Testis (tissue), 3 donors: ENCODE measurements around the gene HDHD5. TPM values are rescaled to one million over a fixed set of nuclear protein-coding genes. Genes with fewer than 3 reads are reported as not detected.
A peak's percentile ranks its signal among the peaks of the same experiment; 100 is the strongest.

Experiments
- DNase-seq: peaks from one replicate; pipeline ENCODE4 v3.0.0-alpha.2; 2019
- H3K27ac ChIP-seq, 2 donors: fragments of 200-600 bp; sonication (generic); one replicate each; pipeline ENCODE4 v1.5.1; 2019
- H3K27me3 ChIP-seq: fragments of 200-600 bp; sonication (generic); one replicate; pipeline ENCODE4 v1.5.1; 2019
- H3K36me3 ChIP-seq: fragments of 200-600 bp; sonication (generic); one replicate; pipeline ENCODE4 v1.5.1; 2017; ENCODE audit warnings: low read depth; ENCODE audit errors: missing control alignments
- H3K4me1 ChIP-seq: fragments of 200-600 bp; sonication (generic); one replicate; pipeline ENCODE4 v1.5.1; 2019
- H3K4me3 ChIP-seq, 2 donors: fragments of 200-600 bp; sonication (generic); one replicate each; pipeline ENCODE4 v1.5.1; 2017 to 2019
- H3K9me3 ChIP-seq: fragments of 200-600 bp; sonication (generic); one replicate; pipeline ENCODE4 v1.5.1; 2017
- POLR2A ChIP-seq: fragments of 450-650 bp; IDR thresholded peaks from one replicate; pipeline ENCODE4 v1.6.1; 2017; ENCODE audit warnings: antibody characterized with exemption, mild to moderate bottlenecking, moderate library complexity
- WGBS, 2 donors: methylation state at CpG; one replicate each; pipeline ENCODE4 v1.1.5; 2018; 5-methylcytosine and 5-hydroxymethylcytosine counted together
- intact Hi-C: fragments of 100-400 bp; cut with DNase I; formaldehyde crosslinking; loops from one replicate; pipeline ENCODE4 v1.15.1; 2023; ENCODE audit warnings: low total_unique reads
- polyA plus RNA-seq: library from polyadenylated mRNA; stranded (reverse); fragments of 350-450 nt; fragmentation: Illumina TruSeq; extraction: RNeasy Lipid Tissue Mini Kit (QIAGEN cat#74804); gene quantifications from one replicate; pipeline ENCODE4 v1.2.3, GENCODE V29; 2014; ENCODE audit warnings: low read depth, low replicate concordance; ENCODE audit not compliant: insufficient read depth
- total RNA-seq, 2 donors: library from RNA; depleted of rRNA; stranded (reverse); fragments of >200 nt; gene quantifications; one replicate each; pipeline ENCODE4 v1.2.3, GENCODE V29; 2016
- TF ChIP-seq, protein P1 (sequence below), 3 experiments: fragments of 450-650 bp in 2 of 3; fragments of 200-600 bp in 1 of 3; sonication (generic) in 1 of 3; IDR thresholded peaks; one replicate each; pipeline ENCODE4 v1.5.1; 2016 to 2019; ENCODE audit warnings: antibody characterized with exemption in 3 of 3, mild to moderate bottlenecking in 2 of 3, moderate library complexity in 1 of 3

Gene HDHD5
- total and polyA plus RNA-seq, 3 donors from 2014 or later: 34.0 to 46.3 (median 41.5) TPM

DNA sequence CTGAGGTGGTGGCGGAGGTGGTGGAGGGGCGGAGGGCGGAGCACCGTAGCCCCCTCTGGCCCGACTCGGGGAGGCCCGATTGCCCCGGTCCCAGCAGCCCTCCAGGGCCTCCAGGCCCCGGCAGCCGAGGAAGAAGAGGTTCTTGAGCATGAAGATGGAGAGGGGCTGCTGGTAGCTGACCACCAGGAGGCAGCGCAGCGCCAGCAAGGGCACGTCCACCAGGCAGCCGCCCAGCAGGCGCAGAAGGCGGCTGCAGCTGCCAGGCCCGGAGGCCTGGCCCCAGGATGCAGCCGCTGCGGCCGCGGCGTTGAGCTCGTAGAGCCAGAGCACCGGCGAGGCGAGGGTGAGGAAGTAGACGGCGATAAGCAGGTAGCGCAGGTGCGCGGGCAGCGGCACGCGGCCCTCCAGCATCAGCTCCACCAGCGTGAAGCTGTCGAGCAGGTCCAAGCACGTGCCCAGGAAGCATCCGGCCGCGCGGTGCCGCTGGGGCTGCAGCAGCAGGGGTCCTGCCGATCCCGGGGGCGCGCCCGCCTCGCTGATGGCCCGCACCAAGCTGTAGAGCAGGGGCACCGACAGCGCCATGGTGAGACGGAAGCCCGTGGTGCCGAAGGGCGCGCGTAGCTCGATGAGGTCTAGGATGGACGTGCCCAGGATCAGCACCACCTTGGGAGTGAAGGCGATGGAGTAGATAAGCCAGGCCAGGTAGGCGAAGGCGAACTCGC, 39.4 kb downstream of the HDHD5 start:
- TF ChIP-seq, protein P1, sequence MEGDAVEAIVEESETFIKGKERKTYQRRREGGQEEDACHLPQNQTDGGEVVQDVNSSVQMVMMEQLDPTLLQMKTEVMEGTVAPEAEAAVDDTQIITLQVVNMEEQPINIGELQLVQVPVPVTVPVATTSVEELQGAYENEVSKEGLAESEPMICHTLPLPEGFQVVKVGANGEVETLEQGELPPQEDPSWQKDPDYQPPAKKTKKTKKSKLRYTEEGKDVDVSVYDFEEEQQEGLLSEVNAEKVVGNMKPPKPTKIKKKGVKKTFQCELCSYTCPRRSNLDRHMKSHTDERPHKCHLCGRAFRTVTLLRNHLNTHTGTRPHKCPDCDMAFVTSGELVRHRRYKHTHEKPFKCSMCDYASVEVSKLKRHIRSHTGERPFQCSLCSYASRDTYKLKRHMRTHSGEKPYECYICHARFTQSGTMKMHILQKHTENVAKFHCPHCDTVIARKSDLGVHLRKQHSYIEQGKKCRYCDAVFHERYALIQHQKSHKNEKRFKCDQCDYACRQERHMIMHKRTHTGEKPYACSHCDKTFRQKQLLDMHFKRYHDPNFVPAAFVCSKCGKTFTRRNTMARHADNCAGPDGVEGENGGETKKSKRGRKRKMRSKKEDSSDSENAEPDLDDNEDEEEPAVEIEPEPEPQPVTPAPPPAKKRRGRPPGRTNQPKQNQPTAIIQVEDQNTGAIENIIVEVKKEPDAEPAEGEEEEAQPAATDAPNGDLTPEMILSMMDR (IDR thresholded peaks at IDR 0.05): peak in 1 of 3 experiments; percentile 13
- TF ChIP-seq POLR2A: no peak
- no peaks in the 10 kb centered on the region for H3K4me1 ChIP-seq
- H3K27ac ChIP-seq: no peak overlapping the region
- H3K9me3 ChIP-seq: no peaks in the 10 kb centered on the region
- H3K4me3 ChIP-seq: peak overlapping the region; percentile 29 to 54
- WGBS, 2 donors: 19 to 26% methylated on average over 15 to 49 of the region's 63 CpGs
- DNase-seq: no peak
- H3K27me3 ChIP-seq: no peaks in the 10 kb centered on the region
- no peaks in the 10 kb centered on the region for H3K36me3 ChIP-seq
- intact Hi-C loops: no loop called here

DNA sequence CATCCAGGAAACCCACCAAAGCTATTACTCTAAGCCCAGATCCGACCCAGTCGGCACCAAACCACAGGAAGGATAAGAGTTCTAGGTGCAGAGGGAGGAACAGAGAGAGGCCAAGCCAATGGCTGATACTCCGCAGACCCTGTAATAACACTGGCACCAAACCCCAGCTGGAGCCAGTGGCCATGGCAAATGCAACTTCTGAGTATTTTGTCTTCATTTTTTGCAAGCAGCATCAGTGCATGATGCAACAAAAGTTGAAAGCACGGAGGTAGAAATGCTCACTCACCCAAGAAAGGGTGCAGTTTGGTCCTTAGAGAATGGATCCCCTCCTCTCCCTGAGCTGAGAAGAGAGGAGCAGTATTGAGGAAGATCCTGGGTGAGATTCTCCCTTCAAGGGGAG, 40.7 kb downstream of the HDHD5 start:
- TF ChIP-seq POLR2A: no peak
- TF ChIP-seq, protein P1 (IDR thresholded peaks at IDR 0.05): no peak
- Histone ChIP-seq H3K9me3 (no peaks in the 10 kb centered on the region), H3K4me1 (no peaks in the 10 kb centered on the region), H3K27me3 (no peaks in the 10 kb centered on the region), H3K4me3 (no peak overlapping the region), H3K36me3 (no peaks in the 10 kb centered on the region), H3K27ac (no peak overlapping the region)
- intact Hi-C loops: no loop called here
- 82 to 95% methylated on average over 2 to 4 of the region's 4 CpGs for WGBS, 2 donors
- no peak for DNase-seq

DNA sequence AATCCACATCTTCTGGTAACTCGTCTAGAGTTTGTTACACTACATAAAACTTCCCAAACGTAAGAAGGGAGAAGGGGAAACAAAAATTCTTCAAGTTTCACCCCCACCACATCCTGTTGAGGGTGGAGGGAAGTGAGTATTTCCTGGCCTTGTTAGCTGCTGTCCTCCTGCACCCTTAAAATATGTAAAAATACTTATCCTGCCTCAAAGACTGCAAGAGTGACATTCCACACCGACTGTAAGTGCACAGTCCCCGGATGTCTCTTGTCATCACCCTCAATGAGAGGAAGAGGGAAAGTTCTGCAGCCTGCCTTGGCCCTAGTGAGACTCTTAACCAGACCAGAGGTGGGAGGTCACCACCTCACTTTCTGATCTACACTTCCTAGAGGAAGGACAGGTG, 41.2 kb downstream of the HDHD5 start:
- 61 to 68% methylated on average over 4 of the region's 4 CpGs for WGBS, 2 donors
- Histone ChIP-seq H3K27ac (no peak overlapping the region), H3K27me3 (no peaks in the 10 kb centered on the region)

DNA sequence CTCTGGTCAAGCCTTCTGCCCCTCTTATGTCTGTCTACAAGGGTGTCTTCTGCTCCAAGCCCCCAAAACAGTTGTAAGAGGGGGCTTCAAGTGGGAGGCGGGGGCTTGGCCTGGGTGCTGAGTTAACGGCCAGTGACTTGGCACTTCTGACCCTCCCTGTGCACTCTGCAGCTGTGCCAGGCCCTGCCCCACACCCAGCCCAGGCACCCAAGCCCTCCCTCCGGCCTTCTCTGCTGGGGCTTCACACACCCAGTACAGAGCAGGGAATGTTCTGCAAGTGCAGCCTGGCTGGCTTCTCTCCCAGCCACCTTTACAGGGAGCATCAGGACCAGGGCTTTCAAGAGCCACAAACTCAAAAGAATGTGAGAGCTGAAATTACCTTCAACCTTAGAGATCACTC, 41.7 kb downstream of the HDHD5 start:
- no peak for DNase-seq
- Histone ChIP-seq H3K27me3 (no peaks in the 10 kb centered on the region), H3K9me3 (no peaks in the 10 kb centered on the region), H3K4me1 (no peaks in the 10 kb centered on the region), H3K36me3 (no peaks in the 10 kb centered on the region), H3K27ac (no peak overlapping the region), H3K4me3 (no peak overlapping the region)
- TF ChIP-seq, protein P1 (IDR thresholded peaks at IDR 0.05): no peak
- no peak for TF ChIP-seq POLR2A
- intact Hi-C loops: no loop called here
- 72% methylated on average over 3 of the region's 3 CpGs; no CpG with 5 or more reads in 1 of the 2 donors for WGBS, 2 donors

More for the DNA sequence above, 41.2 kb downstream of the HDHD5 start:
- intact Hi-C loops: no loop called here
- H3K4me3 ChIP-seq: no peak overlapping the region
- no peak for TF ChIP-seq POLR2A
- H3K9me3 ChIP-seq: no peaks in the 10 kb centered on the region
- H3K36me3 ChIP-seq: no peaks in the 10 kb centered on the region
- H3K4me1 ChIP-seq: no peaks in the 10 kb centered on the region
- DNase-seq: no peak

DNA sequence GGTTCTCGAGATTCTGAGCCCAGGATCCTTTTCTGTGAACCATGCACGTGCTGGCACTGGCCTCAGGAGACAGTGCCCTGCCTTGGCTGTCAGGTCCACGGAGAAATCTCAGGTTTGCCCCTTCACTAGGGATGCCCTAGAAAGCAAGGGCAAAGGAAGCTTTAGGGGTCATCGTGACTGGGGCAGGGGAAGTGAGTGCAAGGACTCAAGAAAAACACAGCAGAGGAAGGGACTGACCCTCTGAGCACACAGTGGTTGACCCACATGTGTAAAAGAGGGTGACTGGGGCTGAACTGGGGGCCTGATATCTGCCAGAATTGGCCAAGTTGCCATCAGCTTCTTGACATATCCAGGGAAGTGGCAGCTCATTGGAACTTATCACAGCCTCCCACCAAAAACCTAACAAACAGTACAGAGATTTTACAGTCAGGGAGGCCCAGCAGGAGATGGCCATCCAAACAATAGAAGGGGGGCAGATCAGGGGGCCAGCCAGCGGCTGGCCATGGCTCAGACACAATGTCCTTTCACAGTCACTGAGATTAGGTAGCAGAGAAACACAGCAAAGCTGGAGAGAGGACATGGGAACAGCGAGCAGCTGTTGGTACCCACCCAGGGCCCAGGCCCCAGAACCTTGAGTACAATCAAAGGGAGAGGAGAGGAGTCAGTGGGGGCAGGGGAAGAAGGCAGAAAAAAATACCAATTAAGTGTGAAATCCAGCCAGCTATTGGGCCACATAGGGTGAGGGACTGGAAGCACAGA, 42.3 kb downstream of the HDHD5 start:
- 66 to 68% methylated on average over 6 of the region's 6 CpGs for WGBS, 2 donors

More for the DNA sequence above, 42.3 kb downstream of the HDHD5 start:
- Histone ChIP-seq H3K27me3 (no peaks in the 10 kb centered on the region), H3K27ac (no peak overlapping the region), H3K9me3 (no peaks in the 10 kb centered on the region), H3K4me3 (no peak overlapping the region), H3K36me3 (no peaks in the 10 kb centered on the region), H3K4me1 (no peaks in the 10 kb centered on the region)
- no peak for TF ChIP-seq POLR2A
- TF ChIP-seq, protein P1 (IDR thresholded peaks at IDR 0.05): no peak
- intact Hi-C loops: no loop called here
- DNase-seq: no peak
